HG03571 (cell line): ENCODE measurements around the gene PLEK2.
"Not testable (repeated sequence)": the region's sequence is repeated elsewhere in the genome, so short reads cannot be mapped to it uniquely, and the experiment has no call there.

Source experiments
- ATAC-seq: cut with Tn5 transposase; IDR thresholded peaks from one replicate; pipeline ENCODE4 v1.9.1; 2021; ENCODE audit not compliant: unreplicated experiment

PLEK2 gene, protein sequence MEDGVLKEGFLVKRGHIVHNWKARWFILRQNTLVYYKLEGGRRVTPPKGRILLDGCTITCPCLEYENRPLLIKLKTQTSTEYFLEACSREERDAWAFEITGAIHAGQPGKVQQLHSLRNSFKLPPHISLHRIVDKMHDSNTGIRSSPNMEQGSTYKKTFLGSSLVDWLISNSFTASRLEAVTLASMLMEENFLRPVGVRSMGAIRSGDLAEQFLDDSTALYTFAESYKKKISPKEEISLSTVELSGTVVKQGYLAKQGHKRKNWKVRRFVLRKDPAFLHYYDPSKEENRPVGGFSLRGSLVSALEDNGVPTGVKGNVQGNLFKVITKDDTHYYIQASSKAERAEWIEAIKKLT

DNA sequence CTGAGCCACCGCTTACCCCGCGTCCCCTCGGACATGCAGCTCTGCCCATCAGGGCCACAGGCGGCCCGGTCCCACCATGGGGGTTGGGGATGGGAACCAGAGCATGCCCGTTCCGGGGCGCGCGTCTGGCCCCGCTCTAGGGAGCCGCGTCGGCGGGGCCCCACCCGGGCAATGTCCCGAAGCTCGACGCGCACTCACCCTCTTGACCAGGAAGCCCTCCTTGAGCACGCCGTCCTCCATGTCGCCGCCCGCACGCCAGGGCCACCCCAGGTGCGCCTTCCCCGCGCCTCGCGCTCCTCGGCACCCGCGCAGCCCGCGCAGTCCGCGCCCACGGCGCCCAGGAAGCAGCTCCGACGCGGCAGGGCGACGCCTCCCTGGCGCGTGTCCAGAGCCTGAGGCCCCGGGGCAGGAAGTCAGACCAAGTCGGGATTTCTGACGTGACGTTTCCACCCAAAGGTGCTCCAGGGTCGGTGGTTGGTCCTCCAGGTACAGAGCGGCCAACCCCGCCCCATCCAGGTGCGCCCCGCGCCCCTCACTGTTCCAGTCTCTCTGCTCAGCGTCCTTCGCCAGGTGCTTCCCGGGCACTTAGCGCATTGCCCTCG, at the start of gene PLEK2:
TSS of gene PLEK2 (minus strand) at position 346 of the 602 bp plus-strand sequence. CDS start at position 240, 106 bp downstream.
- ATAC-seq = no peak

DNA sequence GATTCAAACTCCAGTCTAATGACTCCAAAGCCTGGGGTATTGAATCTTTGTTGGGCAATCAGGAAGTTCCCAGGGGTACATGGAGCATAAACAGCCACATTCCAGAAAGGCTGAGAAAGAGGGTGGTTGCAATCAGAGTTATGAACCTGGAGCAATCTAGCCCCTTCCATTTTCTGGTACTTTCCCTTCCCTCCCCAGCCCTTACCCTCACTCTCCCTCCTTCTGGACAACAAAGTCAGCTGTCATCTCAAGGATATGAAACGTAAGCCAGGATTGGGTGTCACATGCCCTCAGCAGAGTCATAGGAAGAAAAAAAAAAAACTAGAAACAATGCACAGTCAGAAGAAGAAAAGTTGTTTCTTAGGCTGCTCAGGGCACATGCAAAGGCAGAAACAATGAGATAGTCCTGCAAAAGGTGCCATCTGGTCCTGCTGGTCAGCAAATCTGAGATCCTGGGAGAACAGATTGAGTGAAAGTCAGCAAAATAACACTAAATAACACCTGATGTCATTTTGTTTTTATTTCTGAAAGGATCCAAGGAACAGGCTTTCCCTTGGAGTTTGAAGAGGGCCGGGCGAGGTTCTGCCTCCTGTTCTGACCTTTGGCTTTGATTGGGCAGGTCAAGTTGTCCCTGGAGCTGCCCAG, 49.5 kb upstream of the PLEK2 start:
- no peak for ATAC-seq

DNA sequence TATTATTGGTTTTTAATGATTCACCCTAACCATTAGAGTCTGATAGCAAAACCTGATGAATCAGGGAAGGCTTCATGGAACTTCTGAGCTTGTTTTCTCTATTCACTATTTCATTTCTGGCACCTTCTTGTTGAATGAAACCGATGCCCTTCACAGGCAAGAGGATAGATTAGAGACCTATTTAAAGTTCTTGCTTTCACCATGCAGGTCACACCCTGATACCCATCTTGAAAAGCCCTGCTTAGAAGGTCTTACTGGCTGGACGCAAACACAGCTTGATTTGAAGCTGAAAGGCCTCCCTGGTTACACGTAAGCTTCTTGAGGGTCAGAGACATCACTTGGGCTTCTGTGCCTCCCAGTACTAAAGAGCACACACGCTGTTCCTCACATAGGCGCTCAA, 47.4 kb upstream of the PLEK2 start:
- ATAC-seq = no peak

DNA sequence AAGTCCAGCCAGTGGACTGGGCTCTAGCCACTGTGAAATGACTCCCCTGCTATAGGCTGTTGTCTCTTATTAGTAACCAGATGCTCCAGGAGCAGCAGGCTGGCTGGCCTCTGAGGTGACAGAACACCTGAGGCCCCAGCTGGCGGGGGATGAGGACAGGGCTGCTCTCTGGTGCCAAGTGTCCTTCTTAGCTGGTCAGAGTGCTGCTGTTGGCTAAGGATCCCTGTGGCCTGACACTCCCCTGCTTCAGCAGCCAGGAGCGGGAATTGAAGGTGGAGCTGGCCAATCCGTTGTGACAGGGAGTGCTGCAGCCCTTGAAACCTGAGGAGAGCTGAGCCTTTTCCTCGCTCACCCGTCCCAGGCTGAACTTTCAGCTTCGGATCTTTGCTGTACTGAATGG, 45.8 kb upstream of the PLEK2 start:
- ATAC-seq = no peak

DNA sequence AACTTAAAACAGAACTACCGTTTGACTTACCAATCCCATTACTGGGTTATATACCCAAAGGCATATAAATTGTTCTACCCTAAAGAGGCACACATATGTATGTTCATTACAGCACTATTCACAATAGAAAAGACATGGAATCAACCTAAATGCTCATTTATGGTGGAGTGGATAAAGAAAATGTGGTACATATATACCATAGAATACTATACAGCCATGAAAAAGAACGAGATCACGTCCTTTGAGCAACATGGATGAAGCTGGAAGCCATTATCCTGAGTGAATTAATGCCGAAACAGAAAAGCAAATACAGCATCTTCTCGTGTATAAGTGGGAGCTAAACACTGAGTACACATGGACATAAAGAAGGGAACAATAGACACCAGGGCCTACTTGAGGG, 44.8 kb upstream of the PLEK2 start:
- no peak for ATAC-seq

DNA sequence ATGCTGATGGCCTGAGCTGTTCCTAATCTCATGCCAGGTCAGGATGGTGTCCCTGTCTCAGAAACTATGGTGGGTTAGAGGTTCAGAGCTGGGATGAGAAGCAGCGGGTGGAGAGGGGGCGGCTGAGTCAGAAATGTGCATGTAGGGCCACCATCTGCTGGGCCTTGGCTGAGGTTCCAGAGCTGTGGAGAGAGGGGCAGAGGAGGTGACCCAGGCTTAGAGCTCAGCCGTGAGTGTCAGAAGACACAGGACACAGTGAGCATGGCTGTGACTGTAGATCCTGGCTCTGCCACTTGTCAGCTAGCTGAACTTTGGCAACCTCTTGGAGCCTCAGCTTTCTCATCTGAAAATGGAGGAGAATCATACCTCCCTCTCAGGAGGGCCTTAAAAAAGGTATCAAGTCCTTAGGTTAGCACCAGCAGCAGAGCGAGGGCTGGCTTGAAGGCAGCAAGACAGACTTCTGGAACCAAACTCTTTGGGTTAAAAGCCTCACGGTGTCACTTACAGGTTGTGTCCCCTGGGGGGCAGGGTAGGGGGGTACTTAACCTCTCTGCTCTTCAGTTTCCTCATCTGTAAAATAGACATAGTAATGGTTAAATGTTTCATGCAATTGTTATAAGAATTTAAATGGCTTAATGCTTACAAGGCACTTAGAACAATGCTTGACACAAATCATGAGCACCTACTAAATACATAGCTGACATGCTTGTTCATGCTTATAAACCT, 41.8 kb upstream of the PLEK2 start:
- ATAC-seq = no peak

DNA sequence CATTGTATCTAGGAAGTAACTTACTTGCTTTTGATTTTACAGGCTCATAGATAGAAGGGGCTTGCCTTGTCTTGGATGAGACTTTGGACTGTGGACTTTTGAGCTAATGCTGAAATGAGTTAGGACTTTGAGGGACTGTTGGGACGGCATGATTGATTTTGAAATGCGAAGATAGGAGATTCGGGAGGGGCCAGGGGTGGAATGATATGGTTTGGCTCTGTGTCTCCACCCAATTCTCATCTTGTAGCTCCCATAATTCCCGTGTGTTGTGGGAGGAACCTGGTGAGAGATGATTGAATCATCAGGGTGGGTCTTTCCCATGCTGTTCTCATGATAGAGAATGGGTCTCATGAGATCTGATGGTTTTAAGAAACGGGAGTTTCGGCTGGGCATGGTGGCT, 39.7 kb upstream of the PLEK2 start:
- not testable (repeated sequence) for ATAC-seq

DNA sequence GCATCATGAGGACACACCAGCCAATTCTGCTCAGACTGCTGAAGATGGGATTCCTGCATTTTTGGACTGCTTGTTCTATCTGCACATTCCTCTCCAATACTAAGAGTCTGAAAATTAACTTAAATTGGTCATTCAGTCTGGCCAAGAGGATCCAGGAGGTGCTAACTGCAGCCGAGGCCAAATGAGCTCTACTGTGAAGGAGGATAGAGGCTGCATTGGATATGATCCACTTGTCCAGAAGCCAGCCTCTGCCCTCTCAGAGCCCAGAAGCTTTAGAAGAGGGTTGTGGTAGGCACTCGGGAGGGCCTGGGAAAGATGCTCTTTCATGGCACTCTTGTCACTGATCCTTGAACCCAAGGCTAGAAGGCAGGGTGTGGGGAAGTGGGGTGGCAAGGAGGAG, 37.1 kb upstream of the PLEK2 start:
- no peak for ATAC-seq

DNA sequence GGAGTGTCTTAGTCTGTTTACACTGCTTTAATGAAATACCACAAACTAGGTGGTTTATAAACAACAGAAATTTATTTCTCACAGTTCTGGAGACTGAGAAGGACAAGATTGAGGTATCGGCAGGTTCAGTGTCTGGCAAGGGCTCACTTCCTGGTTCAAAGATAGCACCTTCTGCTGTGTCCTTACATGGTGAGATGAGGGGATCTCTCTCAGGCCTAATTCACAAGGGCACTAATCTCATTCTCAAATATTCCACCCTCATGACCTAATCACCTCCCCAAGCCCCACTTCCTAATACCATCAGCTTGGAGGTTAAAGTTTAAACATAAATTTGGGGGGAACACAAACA, 35.0 kb upstream of the PLEK2 start:
- no peak for ATAC-seq

DNA sequence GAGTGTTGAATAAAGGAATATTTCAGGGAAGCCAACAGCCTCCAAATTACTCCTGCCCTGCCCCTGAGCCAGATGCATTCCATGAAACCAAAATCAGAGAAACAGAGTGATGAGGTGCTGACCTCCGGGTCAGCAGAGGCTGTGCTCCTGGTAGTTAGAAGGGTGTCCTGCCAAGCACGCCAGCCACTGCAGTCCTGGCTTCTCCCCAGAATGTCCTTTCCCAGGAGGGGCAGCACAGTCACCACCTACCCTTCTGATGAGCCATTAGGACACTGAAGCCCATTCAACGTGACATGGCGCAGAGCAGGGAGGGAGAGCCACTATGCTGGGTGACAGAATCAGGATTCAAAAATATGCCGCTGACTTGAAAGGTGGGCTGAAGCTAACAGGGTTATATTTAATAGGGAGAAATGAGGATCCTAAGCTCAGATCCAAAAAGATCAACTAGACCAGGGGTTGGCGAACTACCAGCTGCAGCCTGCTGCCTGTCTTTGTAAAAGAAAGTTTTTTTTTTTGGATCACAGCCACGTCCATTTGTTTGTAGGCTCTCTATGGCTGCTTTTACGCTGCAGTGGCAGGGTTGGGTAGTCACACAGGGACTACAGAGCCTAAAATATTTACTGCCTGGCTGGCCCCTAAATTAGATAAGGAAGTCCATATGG, 34.5 kb upstream of the PLEK2 start:
- ATAC-seq = no peak

DNA sequence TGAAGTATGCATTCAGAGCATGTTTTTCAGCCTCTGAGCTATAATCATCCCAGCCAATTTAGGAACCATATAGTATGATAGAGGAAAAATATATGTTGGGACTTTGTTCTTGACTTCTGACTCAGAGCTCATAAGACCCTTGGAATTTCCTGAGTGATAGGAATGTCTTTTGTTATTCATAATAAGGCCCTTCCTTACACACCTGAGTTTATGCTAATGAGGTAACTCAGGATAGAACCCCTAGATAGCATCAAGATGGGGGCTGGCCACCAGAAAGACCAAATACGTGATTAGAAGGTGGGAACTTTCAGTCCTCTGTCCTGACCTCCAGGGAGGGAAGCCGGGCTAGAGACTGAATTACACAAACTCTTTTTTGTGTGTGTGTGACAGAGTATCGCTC, 32.4 kb upstream of the PLEK2 start:
- no peak for ATAC-seq

DNA sequence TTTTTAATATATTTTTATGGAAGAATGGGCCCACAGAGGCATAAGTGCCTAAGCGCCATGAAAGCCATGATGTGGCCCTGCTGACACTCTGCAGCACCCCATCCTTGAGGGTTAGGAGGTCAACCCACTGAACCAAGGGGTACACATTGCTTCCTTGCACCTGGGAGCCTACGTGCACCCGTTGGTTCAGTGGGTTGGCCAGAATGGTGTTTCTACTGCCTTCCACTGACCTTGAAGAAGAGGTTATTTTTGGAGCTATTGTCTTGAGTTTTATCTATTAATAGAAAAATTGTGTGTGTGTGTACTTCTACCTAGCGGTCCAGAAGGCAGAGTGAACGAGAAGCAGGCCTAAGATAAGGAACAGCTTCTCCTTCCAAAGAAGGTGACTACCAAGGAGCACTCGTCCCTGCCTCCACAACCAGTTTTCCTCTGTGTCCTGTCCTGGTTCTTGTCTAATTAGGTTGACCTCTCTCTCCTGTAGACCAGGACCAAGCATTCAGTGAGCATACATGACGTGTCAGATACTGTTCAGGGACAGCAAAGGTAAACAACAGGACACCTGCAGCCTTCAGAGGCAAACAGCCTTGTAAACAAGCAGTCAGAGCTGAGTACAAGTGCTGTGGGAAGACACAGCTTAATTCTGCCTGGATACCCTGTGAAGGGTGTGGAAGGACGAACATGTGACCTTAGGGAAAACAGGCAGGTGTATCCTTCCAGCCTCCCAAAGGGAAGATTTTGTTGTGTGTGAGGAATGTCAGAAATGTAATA, 30.4 kb upstream of the PLEK2 start:
- no peak for ATAC-seq

DNA sequence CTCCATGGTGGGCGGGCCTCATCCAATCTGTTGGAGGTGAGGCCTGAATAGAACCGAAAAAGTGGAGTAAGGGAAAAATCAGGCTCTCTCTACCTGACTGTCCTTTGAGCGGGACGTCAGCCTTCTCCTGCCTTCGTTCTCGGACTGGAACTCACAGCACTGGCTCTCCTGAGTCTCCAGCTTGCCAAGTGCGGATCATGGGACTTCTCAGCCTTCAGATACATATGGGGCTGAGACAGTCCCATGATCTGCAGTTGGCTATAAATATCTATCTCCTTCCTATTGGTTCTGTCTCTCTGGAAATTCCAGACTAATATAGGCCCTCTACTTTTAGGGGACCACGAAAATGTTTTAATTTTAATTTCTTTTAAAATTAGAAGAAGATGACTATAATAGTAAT, 29.7 kb upstream of the PLEK2 start:
- no peak for ATAC-seq

DNA sequence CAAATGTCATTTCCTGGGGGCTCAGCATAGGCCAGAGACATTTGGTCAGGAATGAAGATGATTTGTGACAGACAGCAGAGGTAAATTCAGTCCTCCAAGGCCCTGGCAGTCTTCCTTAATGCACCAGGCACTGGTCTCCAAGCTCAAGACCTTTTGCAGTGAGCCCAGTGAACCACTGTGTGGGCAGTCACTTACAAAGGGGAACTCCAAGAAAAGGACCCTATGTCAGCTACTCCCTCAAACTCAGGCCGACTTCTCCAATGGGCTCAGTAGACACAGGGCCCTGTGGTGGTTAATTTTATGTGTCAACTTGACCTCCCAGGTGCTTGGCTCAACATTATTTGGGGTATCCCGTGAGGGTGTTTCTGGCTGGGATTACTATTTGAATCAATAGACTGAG, 29.3 kb upstream of the PLEK2 start:
- no peak for ATAC-seq

DNA sequence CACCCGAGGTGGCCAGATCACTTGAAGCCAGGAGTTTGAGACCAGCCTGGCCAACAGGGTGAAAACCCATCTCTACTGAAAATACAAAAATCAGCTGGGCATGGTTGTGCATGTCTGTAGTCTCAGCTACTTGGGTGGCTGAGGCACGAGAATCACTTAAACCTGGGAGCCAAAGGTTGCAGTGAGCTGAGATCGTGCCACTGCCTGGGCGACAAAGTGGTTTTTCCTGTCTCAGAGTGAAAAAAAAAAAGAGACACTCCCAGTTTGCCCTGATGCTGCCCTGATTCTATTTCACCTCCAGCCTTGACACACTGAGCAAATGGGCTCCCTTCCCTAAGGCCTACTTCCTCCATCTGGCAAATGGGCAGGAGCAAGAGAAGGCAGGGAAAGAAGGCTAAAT, 28.5 kb upstream of the PLEK2 start:
- no peak for ATAC-seq

DNA sequence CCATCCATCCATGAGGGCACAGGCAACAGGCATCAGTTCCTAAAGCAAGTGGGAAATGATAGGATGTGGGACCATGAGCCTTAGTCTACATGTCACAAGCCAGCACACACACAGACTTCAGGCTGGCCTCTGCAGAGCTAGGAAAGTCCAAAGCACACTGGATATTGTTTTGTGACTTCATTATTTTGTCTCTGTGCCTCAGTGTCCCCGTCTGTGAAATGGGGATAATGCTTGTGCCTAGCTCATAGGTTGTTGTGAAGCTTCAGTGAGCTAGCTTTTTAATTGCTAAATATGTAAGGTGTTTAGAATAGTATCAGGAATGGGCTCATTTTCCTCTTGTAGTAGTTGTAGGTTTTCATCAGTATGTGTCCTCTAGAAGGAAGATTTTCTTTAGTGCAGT, 27.0 kb upstream of the PLEK2 start:
- no peak for ATAC-seq

DNA sequence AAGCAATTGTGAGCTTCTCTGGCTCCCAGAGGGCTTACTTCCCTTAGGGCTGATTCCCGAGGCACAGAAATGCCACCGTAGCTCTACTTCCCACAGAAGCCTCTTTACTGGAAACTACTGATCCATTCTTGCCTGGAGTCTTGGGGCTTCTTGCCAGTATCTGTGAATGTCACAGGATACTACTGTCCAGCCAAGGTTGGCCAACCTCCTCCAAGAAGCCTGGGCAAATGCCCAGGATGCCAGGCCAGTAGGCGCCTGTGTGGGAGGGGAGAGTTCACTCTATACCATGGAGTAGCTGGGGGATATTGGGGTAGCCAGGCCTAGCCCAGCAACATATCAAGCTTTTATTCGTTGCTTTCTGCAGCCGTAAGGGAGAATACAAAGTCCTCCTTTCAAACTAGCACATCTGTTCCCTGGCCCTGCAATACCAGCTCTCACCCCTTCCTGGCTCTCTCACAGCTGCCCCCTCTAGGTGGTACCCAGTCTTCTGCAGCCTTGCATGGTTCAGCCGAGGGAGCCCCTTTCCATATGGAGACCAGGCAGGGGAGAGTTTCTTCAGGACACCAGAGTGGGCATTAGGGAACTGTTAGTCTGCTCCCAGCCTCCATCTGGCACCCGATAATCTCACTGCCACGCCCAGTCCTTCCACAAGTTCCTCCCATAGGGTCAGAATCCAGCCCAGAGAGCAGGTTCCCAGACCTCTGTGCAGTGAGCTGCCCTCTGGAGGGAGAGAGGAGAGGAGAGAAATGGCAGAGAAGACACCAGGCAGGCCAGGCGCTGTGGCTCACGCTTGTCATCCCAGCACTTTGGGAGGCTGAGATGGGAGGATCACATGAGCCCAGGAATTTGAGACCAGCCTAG, 24.3 kb upstream of the PLEK2 start:
- no peak for ATAC-seq

DNA sequence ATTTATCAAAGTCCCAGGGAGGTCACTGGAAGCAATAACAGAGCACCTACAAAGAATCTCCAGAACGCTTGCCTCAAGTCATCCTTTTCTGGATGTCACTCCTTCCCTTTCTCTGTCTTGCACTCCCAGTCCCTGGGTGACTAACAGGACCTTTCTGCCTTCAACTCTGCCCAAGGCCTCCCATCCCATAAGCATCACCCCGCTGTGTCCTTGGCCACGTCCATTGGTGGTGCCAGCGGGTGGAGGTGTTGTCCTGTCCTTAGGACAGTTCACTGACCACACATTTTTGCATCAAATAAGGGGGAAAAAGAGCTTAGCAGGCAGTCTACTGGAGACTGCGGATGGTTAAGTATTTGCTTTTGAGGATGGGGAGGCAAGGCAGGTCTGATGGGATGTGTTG, 23.6 kb upstream of the PLEK2 start:
- no peak for ATAC-seq

DNA sequence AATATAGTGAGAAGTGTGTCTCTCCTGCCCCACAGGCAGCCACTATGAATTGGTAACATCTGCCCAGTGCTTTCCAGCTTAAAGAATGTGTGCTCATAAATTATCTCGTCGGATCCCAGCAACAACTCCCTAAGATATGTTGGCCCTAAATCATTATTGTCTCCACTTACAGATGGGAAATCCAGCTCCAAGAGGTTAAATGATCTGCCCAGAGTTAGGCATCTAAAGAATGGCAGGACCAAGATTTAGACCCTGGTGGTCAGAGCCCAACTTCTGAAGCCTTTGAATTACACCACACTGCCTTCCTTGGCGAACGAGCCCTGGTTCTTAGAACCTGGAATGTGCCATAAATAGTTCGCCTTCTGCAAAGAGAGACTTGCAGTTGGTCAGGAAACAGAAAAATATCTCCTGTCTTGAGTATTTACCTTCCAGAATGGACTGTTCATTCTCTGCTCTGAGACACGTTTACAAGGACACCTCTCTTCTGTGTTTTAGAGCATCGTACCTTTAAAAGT, 20.1 kb upstream of the PLEK2 start:
- no peak for ATAC-seq
